ENCODE results near the gene SIN3B.
"Not testable (repeated sequence)": the region's sequence is repeated elsewhere in the genome, so short reads cannot be mapped to it uniquely, and the experiment has no call there.

The SIN3B gene, protein sequence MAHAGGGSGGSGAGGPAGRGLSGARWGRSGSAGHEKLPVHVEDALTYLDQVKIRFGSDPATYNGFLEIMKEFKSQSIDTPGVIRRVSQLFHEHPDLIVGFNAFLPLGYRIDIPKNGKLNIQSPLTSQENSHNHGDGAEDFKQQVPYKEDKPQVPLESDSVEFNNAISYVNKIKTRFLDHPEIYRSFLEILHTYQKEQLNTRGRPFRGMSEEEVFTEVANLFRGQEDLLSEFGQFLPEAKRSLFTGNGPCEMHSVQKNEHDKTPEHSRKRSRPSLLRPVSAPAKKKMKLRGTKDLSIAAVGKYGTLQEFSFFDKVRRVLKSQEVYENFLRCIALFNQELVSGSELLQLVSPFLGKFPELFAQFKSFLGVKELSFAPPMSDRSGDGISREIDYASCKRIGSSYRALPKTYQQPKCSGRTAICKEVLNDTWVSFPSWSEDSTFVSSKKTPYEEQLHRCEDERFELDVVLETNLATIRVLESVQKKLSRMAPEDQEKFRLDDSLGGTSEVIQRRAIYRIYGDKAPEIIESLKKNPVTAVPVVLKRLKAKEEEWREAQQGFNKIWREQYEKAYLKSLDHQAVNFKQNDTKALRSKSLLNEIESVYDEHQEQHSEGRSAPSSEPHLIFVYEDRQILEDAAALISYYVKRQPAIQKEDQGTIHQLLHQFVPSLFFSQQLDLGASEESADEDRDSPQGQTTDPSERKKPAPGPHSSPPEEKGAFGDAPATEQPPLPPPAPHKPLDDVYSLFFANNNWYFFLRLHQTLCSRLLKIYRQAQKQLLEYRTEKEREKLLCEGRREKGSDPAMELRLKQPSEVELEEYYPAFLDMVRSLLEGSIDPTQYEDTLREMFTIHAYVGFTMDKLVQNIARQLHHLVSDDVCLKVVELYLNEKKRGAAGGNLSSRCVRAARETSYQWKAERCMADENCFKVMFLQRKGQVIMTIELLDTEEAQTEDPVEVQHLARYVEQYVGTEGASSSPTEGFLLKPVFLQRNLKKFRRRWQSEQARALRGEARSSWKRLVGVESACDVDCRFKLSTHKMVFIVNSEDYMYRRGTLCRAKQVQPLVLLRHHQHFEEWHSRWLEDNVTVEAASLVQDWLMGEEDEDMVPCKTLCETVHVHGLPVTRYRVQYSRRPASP

DNA sequence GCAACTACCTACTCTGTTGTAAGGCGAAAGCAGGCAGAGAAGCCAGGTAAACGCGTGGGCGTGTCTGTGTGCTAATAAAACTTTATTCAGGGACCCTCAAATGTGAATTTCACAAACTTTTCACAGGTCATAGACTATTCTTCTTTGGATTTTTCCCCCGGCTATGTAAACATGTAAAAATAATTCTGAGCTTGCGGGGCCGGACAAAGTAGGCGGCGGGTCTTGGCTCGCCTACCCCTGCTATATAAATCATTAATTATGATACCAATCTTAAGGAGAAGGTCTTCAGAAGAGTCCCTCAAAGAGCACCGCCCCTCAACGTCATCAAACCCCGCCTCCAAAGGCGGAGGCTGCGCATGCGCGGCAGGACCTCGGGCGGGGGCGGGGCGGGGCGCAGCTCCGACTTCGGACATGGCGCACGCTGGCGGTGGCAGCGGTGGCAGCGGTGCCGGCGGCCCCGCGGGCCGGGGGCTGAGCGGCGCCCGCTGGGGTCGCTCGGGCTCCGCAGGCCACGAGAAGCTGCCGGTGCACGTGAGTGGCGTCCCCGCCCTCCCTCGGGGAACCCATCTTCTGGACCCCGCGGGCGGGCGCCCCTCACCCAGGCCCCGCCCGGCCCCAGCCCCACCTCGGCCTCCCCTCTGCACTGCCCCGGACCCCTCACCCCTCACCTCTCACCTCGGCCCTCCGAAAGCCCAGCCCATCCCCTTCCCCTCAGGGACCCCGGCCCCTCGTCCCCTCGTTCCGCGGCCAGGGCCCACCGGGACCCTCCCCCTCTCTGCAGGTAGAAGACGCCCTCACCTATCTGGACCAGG is at the start of gene SIN3B:
SIN3B (plus strand) TSS at position 389 of the 812 bp plus-strand sequence; CDS start at position 412, 23 bp downstream.
- in situ Hi-C loops (cut with MboI; ENCODE audit: low sequenced_read_pairs): no loop called here

DNA sequence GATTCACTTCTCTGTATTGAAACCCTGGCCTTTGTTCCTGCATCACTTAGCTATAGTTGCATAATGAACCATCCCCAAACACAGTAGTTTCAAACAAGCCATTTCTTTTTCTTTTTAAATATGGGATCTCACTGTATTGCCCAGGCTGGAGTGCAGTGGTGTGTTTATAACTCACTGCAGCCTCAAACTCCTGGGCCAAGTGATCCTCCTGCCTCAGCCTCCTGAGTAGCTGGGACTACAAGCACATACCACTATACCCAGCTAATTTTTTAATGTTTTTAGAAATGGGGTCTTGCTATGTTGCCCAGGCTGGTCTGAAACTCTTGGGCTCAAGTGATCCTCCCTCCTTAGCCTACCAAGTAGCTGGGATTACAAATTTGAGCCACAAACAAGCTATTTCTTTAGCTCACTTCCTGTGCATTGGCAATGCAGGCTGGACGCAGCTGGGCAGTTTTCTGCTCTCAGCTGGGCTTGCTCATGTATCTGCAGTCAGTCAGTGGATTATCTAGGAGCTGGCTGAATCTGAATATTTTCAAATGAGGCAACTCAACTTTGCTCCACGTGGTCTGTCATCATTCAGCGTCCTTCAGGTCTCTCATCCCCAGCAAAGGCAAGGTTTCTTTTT is 49.5 kb upstream of the SIN3B start:
- in situ Hi-C loops (cut with MboI; ENCODE audit: low sequenced_read_pairs): loop anchor here (10.0 kb wide), 1 partner anchor 275 kb away; no protein-coding TSS in a partner anchor

DNA sequence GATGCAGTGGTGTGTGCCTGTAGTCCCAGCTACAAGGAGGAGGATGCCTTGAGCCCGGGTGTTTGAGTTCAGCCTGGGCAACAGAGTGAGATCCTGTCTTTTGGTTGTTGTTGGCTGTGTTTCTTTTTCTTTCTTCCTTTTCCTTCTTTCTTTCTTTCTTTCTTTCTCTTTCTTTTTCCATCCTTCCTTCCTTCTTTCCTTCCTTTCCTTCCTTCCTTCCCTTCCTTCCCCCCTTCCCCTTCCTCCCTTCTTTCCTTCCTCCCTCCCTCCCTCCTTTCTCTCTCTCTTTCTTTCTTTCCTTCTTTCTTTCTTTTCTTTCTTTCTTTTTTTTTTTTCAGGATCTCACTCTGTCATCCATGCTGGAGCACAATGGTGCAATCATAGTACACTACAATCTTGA is 46.5 kb upstream of the SIN3B start:
- in situ Hi-C loops (cut with MboI; ENCODE audit: low sequenced_read_pairs): no loop called here

DNA sequence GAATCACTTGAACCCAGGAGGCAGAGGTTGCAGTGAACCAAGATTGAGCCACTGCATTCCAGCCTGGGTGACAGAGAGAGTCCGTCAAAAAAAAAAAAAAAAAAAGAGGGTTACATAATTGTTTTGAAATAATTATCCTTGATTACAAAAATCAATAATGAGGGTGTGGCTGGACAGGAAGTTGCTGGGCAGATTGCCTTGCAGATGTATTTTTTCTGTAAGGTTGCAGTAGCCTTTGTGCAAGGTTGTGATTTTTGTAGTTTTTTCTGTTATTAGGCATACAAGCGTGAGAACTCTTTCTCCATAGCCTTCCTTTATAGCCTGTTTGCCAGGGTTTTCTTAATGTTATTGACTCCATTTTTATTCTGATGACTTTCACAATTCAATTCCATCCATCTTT is 40.7 kb upstream of the SIN3B start:
- in situ Hi-C loops (cut with MboI; ENCODE audit: low sequenced_read_pairs): no loop called here

DNA sequence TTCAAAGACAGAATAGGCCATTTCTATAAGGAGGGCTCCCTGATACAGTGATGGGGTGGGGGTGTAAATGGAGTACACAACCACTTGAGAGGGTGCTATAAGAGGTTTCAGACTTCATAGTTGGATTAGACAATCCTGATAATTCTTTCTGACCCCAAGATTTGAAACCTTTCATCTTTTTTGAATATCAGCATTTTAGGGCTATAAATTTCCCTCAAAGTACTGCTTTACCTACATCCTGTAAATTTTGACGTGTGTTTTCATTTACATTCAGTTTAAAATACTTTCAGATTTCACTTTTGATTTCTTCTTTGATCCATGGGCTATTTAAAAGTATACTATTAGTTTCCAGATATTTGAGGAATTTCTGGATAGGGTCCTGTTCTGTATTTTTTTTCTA is 40.0 kb upstream of the SIN3B start:
- in situ Hi-C loops (cut with MboI; ENCODE audit: low sequenced_read_pairs): no loop called here

DNA sequence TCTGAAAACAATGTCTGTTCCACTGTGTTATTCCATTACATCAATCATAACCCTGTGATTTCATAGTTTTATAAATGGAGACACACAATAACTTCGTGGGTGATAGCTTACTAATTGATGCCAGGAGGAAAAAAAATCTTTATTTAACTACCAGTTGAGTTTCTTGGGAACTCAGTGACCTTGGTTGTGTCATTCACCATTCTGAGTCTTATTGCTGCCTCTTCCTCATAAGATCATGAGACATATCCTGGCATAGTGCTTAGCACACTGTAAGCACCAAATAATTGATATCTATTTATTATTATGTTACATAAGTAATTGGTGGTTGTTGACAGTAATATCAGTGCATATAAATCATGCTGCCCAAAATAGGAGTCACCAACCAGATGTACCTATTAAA is 39.1 kb upstream of the SIN3B start:
- in situ Hi-C loops (cut with MboI; ENCODE audit: low sequenced_read_pairs): no loop called here

DNA sequence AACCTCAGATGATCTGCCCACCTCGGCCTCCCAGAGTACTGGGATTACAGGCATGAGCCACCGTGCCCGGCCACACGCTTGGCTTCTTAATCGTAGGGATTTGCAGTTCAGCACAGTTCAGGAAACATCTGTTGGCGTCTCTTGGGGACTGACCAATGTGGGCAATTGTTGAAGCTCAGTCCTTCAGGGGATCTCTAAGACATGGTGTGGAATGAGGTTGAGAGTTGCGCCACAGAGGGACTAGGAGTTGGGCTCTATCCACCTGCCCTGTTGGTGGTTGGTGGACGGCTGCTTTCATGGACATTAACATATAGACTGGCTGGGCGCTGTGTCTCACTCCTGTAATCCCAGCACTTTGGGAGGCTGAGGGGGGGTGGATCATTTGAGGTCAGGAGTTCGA is 37.3 kb upstream of the SIN3B start:
- in situ Hi-C loops (cut with MboI; ENCODE audit: low sequenced_read_pairs): no loop called here

DNA sequence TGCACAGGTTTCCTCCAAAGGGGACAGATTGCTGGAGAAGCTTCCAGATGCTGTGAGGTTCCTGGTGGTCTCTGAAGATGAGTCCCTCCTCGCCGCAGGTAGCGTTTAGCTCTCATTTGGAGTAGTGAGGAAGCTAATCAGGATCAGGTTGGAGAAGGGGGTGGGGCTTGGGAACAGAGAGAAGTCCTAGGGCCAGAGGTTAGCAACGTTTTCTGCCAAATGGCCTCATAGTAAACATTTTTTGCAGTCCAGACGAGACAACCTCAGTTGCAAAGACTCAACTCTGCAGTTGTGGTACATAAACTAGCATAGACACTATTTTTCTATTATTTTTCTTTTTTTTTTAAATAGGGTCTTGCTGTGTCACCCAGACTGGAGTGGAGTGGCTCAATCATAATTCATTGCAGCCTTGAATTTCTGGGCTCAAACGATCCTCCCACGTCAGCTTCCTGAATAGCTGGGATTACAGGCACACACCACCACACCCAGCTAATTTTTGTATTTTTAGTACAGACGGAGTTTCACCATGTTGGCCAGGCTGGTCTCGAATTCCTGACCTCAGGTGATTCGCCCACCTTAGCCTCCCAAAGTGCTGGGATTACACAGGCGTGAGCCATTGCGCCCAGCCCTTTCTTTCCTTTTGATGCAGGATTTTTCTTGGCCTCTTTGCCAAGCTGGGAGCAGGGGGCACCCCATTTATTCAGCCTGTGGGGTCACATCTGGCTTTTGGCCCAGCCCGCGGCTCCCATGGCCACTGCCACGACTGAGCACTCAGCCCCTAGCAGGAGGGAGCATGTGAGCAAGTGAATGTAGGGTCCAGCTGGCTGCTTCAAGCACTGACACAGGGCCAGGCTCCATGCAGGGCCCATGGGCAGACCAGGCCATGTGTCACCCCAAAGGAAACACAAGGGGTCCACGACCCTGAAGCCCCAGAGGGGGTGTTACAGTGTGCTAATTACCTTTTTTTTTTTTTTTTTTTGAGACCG is 34.4 kb upstream of the SIN3B start:
- in situ Hi-C loops (cut with MboI; ENCODE audit: low sequenced_read_pairs): no loop called here

DNA sequence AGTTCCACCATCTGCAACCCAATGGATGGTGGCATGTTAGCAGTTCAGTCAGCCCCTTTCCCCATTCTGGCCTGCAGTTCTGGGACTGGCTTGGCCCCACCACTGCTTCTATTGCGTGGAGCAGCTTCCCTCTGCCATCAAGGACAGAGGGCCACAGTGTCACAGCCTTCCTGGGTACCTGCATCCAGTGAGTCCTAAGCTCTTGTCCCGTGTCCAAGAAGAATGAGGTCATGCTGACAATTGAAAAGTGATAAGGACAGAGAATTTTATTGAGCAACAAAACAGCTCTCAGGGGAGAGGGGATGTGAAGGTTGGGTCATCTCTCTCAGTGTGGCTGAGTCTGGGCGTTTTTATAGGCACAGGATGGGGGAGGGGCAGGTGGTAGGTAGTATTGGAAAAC is 33.5 kb upstream of the SIN3B start:
- in situ Hi-C loops (cut with MboI; ENCODE audit: low sequenced_read_pairs): no loop called here

DNA sequence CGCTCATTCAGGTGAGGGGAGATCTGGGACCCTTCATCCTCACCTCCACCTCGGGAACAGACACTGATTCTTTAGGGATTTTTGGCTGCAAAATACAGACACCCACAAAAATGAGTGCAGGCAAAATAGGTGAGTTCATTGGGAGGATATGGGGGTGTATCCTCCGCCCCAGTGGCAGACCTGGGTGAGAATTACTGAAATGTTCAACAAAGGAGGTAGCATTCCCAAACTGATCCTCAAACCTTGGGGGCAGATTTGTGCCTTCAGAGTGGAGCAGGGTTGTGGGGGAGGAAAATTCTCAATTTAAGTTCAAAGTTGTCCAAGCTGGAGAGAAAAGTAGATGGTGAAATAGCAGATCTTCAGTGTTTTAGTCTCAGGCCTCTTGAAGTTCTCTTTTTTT is 31.3 kb upstream of the SIN3B start:
- in situ Hi-C loops (cut with MboI; ENCODE audit: low sequenced_read_pairs): no loop called here

DNA sequence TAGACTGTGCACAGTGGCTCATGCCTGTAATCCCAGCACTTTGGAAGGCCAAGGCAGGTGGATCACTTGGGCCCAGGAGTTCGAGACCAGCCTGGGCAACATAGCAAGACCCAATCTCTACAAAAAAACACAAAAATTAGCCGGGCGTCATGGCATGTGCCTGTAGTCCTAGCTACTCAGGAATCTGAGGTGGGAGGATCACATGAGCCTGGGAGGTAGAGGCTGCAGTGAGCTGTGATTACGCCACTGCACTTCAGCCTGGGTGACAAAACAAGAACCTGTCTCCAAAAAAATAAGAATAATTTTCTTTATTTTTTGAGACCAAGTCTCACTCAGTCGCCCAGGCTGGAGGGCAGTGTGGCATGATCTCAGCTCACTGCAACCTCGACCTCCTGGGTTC is 30.9 kb upstream of the SIN3B start:
- in situ Hi-C loops (cut with MboI; ENCODE audit: low sequenced_read_pairs): not testable (repeated sequence)

DNA sequence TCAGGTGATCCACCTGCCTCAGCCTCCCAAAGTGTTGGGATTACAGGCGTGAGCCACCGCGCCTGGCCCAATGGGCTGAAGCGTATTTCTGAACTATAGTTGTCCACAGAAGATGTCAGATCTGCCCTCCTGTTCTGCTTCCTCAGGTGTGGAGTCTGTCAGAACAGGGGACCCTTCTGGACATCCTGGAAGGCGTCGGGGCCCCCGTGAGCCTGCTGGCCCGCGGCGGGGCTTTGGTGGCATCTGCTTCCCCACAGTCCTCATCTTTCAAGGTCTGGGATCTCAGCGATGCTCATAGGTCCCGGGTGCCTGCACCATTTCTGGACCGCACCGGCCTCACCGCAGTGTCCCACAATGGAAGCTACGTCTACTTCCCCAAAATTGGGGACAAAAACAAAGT is 29.5 kb upstream of the SIN3B start:
- in situ Hi-C loops (cut with MboI; ENCODE audit: low sequenced_read_pairs): no loop called here

DNA sequence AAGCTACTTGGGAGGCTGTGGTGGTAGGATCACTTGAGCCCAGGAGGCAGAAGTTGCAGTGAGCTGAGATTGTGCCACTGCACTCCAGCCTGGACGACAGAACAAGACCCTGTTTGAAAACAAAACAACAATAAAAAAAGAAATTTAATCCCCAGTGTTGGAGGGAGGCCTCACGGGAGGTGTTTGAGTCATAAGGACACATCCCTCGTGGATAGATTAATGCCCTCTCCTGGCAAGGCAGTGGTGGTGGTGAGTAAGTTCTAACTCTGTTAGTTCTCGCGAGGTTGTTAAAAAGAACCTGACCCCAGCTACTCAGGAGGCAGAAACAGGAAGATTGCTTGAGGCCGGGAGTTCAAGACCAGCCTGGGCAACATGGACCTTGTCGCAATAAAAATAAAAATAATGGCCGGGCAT is 27.6 kb upstream of the SIN3B start:
- in situ Hi-C loops (cut with MboI; ENCODE audit: low sequenced_read_pairs): no loop called here

DNA sequence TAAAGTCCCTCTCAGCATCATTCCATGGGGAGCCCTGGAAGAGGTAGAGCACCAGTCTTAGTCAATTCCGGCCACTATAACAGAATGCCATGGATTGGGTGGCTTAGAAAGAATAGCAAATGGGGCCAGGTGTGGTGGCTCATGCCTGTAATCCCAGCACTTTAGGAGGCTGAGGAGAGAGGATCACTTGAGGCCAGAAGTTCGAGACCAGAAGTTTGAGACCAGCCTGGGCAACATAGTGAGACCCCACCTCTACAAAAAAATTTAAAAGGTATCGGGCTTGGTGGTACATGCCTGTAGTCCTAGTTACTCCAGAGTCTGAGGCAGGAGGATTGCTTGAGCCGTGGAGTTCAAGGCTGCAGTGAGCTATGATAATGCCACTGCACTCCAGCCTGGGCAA is 25.0 kb upstream of the SIN3B start:
- in situ Hi-C loops (cut with MboI; ENCODE audit: low sequenced_read_pairs): no loop called here

DNA sequence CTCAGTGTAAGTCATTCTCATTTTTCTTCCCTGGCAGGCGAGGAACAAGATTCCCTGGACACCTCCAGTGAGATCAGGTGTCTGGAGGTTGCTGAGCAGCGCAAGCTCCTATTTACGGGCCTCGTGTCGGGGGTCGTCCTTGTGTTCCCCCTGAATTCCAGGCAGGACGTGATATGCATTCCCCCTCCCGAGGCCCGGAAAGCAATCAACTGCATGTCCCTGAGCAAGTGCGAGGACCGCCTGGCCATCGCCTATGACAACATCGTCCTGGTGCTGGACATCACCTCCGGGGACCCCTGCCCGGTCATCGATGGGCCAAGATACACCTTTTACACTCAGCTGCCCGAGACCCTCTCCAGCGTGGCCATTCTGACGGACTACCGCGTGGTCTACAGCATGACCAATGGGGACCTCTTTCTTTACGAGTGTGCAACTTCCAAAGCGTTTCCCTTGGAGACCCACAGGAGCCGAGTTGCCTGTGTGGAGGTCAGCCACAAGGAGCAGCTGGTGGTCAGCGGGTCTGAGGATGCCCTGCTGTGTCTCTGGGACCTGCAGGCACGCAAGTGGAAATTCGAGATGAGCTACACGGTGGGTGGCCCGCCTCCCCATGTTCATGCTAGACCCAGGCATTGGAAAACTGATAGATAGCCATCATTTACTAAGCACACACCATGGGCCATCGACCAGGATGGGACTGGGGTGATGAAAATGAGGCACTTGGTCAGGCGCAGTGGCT is 21.5 kb upstream of the SIN3B start:
- in situ Hi-C loops (cut with MboI; ENCODE audit: low sequenced_read_pairs): no loop called here

DNA sequence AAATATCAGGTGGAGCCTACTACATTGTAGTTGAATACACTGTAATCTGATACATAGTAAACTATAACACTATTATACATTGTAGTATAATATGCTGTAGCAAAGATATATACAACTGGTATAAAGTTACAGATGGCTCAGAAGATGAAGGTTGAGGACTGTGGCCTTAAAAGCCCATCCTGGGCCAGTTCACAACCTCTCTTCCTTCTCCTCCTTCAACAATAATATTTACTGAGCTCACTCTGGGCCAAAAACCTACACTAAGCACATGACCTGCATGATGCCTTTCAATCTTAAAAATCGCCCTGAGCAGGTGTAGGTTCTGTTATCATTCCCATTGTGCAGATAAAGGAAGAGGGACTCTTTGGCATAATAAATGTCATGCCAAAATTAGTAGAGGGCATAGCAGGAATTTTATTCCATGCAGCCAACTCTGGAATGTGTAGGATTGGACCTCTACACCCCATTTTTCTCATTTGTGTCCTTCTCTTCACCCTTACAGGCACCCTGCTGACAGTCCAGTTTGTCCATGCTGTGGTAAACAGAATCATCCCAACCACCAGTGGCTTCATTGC is 14.6 kb upstream of the SIN3B start:
- in situ Hi-C loops (cut with MboI; ENCODE audit: low sequenced_read_pairs): no loop called here

DNA sequence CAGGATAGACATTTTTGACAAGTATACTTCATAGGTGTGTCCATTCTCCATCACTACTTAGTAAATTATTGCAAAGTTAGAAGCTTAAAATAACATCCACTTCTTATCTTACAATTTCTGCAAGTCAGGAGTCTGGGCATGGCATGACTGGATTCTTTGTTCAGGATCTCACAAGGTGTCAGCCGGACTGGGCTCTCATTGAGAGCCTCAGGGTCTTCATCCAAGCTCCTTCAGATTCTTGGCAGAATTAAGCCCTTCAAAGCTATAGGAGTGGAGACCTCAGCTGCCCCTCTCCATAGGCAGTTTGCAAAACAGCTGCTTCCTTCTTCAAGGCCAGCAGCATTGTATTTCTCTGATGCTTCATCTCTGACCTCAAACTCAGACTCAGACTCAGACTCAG is 9.1 kb upstream of the SIN3B start:
- in situ Hi-C loops (cut with MboI; ENCODE audit: low sequenced_read_pairs): no loop called here

DNA sequence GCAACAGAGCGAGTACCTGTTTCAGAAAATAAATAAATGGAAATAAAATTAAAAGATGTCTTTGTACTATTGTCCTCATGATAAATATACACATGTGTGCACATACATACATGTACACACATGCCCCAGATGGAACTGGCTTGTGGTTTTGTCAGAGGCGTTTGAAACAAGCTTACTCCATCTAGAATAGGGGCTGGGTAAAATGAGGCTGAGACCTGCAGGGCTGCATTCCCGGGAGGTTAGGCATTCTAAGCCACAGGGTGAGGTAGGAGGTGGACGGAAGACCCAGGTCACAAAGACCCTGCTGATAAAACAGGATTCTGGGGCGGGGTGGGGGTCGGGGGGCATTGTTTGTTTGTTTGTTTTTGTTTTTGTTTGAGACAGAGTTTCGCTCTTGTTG is 8.1 kb upstream of the SIN3B start:
- in situ Hi-C loops (cut with MboI; ENCODE audit: low sequenced_read_pairs): no loop called here

Data from HL-60/S4 treated with phorbol 12-myristate 13-acetate at 8.2 ng/mL for 4 days and 3 days (cell line).